ENCODE results near the gene PCK1. TPM values are rescaled to one million over a fixed set of nuclear protein-coding genes. Genes with fewer than 3 reads are reported as not detected.

The PCK1 gene
- total RNA-seq, 1 donor, result not detected

GRCh38 chr20:57608516-57608915 is 47.6 kb downstream of the PCK1 start:
- H3K4me3 ChIP-seq (ENCODE audit: low read length), result no peak overlapping the region
- peaks cover 14% of the 10 kb centered on the region for H3K4me1 ChIP-seq (ENCODE audit: insufficient read depth, low read length)
- no peaks in the 10 kb centered on the region for H3K27me3 ChIP-seq (ENCODE audit: insufficient read depth, low read length)
- H3K9me3 ChIP-seq (ENCODE audit: low read depth, low read length), result no peaks in the 10 kb centered on the region

GRCh38 chr20:57609086-57609841 is 48.4 kb downstream of the PCK1 start:
- H3K4me1 ChIP-seq (ENCODE audit: insufficient read depth, low read length), result peaks cover 12% of the 10 kb centered on the region
- no peaks in the 10 kb centered on the region for H3K9me3 ChIP-seq (ENCODE audit: low read depth, low read length)
- no peak overlapping the region for H3K4me3 ChIP-seq (ENCODE audit: low read length)
- H3K27me3 ChIP-seq (ENCODE audit: insufficient read depth, low read length), result no peaks in the 10 kb centered on the region

DNA sequence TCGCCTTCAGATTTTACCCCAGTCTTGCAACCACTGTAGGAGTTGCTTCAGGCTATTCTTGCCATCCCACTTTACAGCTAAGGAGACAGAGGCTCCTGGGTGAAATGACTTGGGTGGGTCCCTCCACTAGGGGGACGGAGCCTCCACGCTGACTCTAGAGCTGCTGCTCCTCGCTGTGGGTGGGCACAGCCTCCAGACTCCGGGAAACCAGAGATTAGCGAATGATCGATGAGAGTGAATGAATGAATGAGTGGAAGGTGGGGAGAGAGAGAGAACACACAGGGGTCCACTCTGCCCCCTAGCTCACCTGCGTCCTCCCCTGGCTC is 48.9 kb downstream of the PCK1 start:
- Histone ChIP-seq H3K9me3 (ENCODE audit: low read depth, low read length) (no peaks in the 10 kb centered on the region), H3K4me3 (ENCODE audit: low read length) (no peak overlapping the region), H3K27me3 (ENCODE audit: insufficient read depth, low read length) (no peaks in the 10 kb centered on the region), H3K4me1 (ENCODE audit: insufficient read depth, low read length) (peaks cover 7% of the 10 kb centered on the region)

DNA sequence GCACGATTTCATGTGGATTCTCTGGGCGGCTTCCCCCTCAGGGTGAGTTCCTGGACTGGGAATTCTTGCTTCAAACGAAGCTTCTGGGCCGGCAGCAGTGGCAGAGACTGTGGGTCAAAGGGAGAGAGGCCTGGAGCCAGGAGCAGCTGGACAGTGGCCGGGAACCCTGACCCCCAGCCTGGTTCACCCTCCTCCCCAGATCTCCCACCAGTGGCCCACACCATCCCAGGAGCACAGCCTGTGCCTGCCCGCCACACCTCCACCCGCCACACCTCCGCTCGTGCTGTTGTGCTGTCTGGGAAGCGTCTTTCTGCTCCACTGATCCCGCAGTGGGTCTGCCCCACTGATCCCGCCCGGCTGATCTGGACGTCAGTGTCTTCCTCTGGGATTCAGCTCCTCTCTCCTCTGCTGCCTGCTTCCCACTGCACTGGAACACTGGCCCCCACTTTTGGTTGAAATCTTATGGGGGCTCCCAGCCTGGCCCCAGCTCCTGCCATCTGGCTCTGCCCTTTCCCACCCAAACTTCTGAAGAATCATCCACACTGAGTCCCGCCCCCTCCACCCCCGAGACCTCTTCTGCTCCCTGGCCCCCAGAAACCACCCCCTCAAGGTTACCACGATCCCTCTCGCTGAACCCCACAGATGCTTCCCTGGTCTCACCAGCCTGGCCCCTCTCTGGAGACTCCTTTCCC is 49.5 kb downstream of the PCK1 start:
- Histone ChIP-seq H3K27me3 (ENCODE audit: insufficient read depth, low read length) (no peaks in the 10 kb centered on the region), H3K9me3 (ENCODE audit: low read depth, low read length) (no peaks in the 10 kb centered on the region), H3K4me1 (ENCODE audit: insufficient read depth, low read length) (peaks cover 5% of the 10 kb centered on the region), H3K4me3 (ENCODE audit: low read length) (no peak overlapping the region)

- H3K27me3 ChIP-seq (ENCODE audit: insufficient read depth, low read length), result no peaks in the 10 kb centered on the region
- no peak overlapping the region for H3K4me3 ChIP-seq (ENCODE audit: low read length)
- H3K4me1 ChIP-seq (ENCODE audit: insufficient read depth, low read length), result peaks cover 2% of the 10 kb centered on the region
- no peaks in the 10 kb centered on the region for H3K9me3 ChIP-seq (ENCODE audit: low read depth, low read length)
Observed at GRCh38 chr20:57611586-57612311, 50.8 kb downstream of the PCK1 start.

DNA sequence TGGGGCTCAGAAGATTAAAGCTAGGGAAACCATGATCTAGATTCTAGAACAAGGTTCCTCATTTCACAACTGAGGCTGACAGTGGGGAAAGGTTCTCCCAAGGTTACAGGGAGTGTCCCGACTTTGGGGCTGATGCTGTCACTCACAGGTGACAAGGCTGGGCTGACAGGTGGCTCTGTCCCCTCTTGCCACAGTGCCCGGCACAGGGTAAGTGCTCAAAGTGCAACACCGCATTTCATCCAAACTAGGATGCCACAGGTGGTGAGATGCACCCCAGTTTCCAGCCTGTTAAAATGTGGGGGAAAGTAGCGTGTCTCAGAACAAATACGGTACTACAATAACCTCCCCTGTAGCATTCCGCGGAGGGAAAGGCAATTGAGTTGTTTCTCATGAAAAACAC is 51.5 kb downstream of the PCK1 start:
- H3K4me3 ChIP-seq (ENCODE audit: low read length), result no peak overlapping the region
- no peaks in the 10 kb centered on the region for H3K27me3 ChIP-seq (ENCODE audit: insufficient read depth, low read length)
- peaks cover 9% of the 10 kb centered on the region for H3K4me1 ChIP-seq (ENCODE audit: insufficient read depth, low read length)
- no peaks in the 10 kb centered on the region for H3K9me3 ChIP-seq (ENCODE audit: low read depth, low read length)

DNA sequence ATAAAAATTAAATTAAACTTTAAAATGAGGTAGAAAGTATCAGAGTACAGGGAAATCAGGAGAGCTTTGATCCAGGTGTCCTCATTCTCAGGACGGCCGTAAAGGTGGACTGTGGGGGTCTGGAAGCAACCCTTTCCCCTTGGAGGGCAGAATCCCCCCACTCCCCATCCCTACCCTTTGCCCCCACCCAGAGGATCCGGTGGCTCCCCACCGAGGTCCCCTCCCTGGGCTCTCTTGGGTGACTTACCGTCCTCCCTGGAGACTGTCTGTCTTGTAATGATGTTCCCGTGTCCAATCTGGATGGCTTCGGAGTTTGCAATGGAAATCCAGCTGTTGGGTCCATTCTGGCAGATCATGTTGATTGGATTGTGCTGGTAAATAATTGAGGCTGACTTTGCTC is 52.0 kb downstream of the PCK1 start:
- H3K9me3 ChIP-seq (ENCODE audit: low read depth, low read length), result no peaks in the 10 kb centered on the region
- no peaks in the 10 kb centered on the region for H3K27me3 ChIP-seq (ENCODE audit: insufficient read depth, low read length)
- H3K4me1 ChIP-seq (ENCODE audit: insufficient read depth, low read length), result peaks cover 14% of the 10 kb centered on the region
- H3K4me3 ChIP-seq (ENCODE audit: low read length), result no peak overlapping the region

- Histone ChIP-seq H3K27me3 (ENCODE audit: insufficient read depth, low read length) (no peaks in the 10 kb centered on the region), H3K4me1 (ENCODE audit: insufficient read depth, low read length) (peaks cover 20% of the 10 kb centered on the region), H3K9me3 (ENCODE audit: low read depth, low read length) (no peaks in the 10 kb centered on the region), H3K4me3 (ENCODE audit: low read length) (no peak overlapping the region)
Observed at GRCh38 chr20:57613481-57613921, 52.6 kb downstream of the PCK1 start.

- Histone ChIP-seq H3K4me3 (ENCODE audit: low read length) (no peak overlapping the region), H3K27me3 (ENCODE audit: insufficient read depth, low read length) (no peaks in the 10 kb centered on the region), H3K4me1 (ENCODE audit: insufficient read depth, low read length) (peaks cover 32% of the 10 kb centered on the region), H3K9me3 (ENCODE audit: low read depth, low read length) (no peaks in the 10 kb centered on the region)
Observed at GRCh38 chr20:57614490-57615444, 53.9 kb downstream of the PCK1 start.

- Histone ChIP-seq H3K27me3 (ENCODE audit: insufficient read depth, low read length) (no peaks in the 10 kb centered on the region), H3K4me3 (ENCODE audit: low read length) (no peak overlapping the region), H3K9me3 (ENCODE audit: low read depth, low read length) (no peaks in the 10 kb centered on the region), H3K4me1 (ENCODE audit: insufficient read depth, low read length) (peaks cover 39% of the 10 kb centered on the region)
Observed at GRCh38 chr20:57615445-57615811, 54.5 kb downstream of the PCK1 start.

- H3K27me3 ChIP-seq (ENCODE audit: insufficient read depth, low read length), result no peaks in the 10 kb centered on the region
- H3K4me3 ChIP-seq (ENCODE audit: low read length), result no peak overlapping the region
- H3K9me3 ChIP-seq (ENCODE audit: low read depth, low read length), result no peaks in the 10 kb centered on the region
- H3K4me1 ChIP-seq (ENCODE audit: insufficient read depth, low read length), result peaks cover 48% of the 10 kb centered on the region
Observed at GRCh38 chr20:57616143-57616951, 55.4 kb downstream of the PCK1 start.

DNA sequence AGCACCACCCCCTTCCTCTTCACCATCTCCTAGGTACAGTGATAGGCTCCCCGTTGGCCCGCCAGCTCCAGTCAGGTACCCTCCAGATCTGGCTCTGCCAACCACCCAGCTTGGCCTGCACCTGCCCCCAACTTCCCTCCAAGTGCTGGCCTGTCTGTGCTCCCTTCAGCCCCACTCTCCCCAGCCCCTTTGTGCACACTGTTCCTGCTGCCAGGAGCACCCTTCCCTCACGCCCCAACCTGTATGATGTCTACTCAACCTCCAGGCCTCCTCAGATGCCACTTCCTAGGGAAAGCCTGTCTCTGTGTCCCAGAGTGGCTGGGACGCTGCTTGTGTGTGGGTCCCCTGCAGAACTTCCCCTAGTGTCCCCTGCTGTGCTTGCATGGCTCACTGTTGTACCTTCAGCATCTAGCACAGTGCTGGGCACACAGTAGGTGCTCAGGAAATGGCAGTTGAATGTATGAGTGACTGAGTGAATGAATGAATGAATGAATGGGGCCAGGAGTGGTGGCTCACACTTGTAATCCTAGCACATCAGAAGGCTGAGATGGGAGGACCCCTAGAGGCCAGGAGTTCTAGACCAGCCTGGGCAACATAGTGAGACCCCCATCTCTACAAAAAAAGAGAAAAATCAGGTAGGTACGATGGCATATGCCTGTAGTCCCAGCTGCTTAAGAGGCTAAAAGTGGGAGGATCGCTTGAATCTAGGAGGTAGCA is 56.3 kb downstream of the PCK1 start:
- H3K4me1 ChIP-seq (ENCODE audit: insufficient read depth, low read length), result peaks cover 57% of the 10 kb centered on the region
- no peaks in the 10 kb centered on the region for H3K27me3 ChIP-seq (ENCODE audit: insufficient read depth, low read length)
- no peaks in the 10 kb centered on the region for H3K9me3 ChIP-seq (ENCODE audit: low read depth, low read length)
- H3K4me3 ChIP-seq (ENCODE audit: low read length), result no peak overlapping the region

Data from mononuclear cell (primary cell).